Measurements from ENCODE around the gene P2RX7. TPM values are rescaled to one million over a fixed set of nuclear protein-coding genes. Genes with fewer than 3 reads are reported as not detected.

The P2RX7 gene
- polyA plus RNA-seq, 3 donors, result 12.3 to 66.3 (median 20.5) TPM

DNA sequence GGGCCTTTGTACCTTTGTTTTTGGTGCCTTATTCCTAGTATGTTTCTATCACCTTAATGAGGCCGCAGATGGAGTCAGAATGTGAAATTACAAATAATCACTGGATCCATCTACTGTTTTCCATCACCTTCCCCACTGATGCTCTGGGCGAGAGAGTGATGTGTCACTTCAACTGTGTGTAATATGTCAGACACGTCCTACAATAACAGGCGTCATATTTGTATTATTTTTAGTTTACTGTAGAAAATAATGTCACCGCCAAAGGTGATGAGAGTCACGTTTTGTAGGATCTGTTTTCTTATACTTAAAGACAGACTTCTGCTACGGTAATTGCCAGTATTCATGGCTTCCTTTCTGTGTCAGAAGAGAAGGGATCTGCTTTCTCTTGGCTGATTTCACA, 54.8 kb downstream of the P2RX7 start:
- no peak overlapping the region for H3K4me3 Mint-ChIP-seq
- H3K9me3 ChIP-seq (replicated peaks in 1 of 2; ENCODE audit: control insufficient read depth in 1 of 2, insufficient read depth in 1 of 2, low read length in 2 of 2), result no peaks in the 10 kb centered on the region
- H3K36me3 ChIP-seq (replicated peaks in 1 of 2; ENCODE audit: control insufficient read depth in 1 of 2, insufficient read depth in 2 of 2, low read length in 2 of 2), result peaks cover 13 to 38% of the 10 kb centered on the region in 2 donors
- WGBS (ENCODE audit: insufficient coverage), result no CpG with 5 or more reads among the region's 7 CpGs
- H3K27ac Mint-ChIP-seq, result no peak overlapping the region
- no peak overlapping the region for H2AFZ ChIP-seq (ENCODE audit: insufficient read depth, low read depth, low read length, poor library complexity, severe bottlenecking)
- DNase-seq, result no peak
- no peak overlapping the region for H3K27ac ChIP-seq (ENCODE audit: low read depth in 1 of 2, low read length in 2 of 2)
- no peak overlapping the region for H3K9ac ChIP-seq (ENCODE audit: insufficient read depth, low read length, poor library complexity, severe bottlenecking)
- peaks cover 41 to 44% of the 10 kb centered on the region in 2 donors for H3K4me1 ChIP-seq (ENCODE audit: control insufficient read depth in 1 of 2, insufficient read depth in 2 of 2, low read length in 2 of 2)
- peaks cover 28 to 40% of the 10 kb centered on the region in 2 donors for H3K36me3 Mint-ChIP-seq
- TF ChIP-seq, protein P1, sequence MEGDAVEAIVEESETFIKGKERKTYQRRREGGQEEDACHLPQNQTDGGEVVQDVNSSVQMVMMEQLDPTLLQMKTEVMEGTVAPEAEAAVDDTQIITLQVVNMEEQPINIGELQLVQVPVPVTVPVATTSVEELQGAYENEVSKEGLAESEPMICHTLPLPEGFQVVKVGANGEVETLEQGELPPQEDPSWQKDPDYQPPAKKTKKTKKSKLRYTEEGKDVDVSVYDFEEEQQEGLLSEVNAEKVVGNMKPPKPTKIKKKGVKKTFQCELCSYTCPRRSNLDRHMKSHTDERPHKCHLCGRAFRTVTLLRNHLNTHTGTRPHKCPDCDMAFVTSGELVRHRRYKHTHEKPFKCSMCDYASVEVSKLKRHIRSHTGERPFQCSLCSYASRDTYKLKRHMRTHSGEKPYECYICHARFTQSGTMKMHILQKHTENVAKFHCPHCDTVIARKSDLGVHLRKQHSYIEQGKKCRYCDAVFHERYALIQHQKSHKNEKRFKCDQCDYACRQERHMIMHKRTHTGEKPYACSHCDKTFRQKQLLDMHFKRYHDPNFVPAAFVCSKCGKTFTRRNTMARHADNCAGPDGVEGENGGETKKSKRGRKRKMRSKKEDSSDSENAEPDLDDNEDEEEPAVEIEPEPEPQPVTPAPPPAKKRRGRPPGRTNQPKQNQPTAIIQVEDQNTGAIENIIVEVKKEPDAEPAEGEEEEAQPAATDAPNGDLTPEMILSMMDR (IDR thresholded peaks at IDR 0.05), result no peak
- H4K20me1 ChIP-seq (ENCODE audit: insufficient read depth, low read length), result no peaks in the 10 kb centered on the region
- peaks cover 0 to 5% (median 0%) of the 10 kb centered on the region in 3 donors for H3K27me3 Mint-ChIP-seq (ENCODE audit: low read depth in 3 of 3)
- H3K9me3 Mint-ChIP-seq, result no peaks in the 10 kb centered on the region
- no peaks in the 10 kb centered on the region for H3K27me3 ChIP-seq (ENCODE audit: control insufficient read depth in 2 of 2, insufficient read depth in 2 of 2, low read length in 2 of 2)
- H3K4me1 Mint-ChIP-seq, result peaks cover 48% of the 10 kb centered on the region
- intact Hi-C loops (cut with micrococcal nuclease), result no loop called here
- no peak overlapping the region for H3K4me2 ChIP-seq (replicated peaks; ENCODE audit: extremely low read depth, low read length, poor library complexity, severe bottlenecking)
- H3K4me3 ChIP-seq (replicated peaks in 1 of 3; ENCODE audit: low read depth in 2 of 3, low read length in 3 of 3), result no peak overlapping the region
- H3K79me2 ChIP-seq (ENCODE audit: insufficient read depth, low read length), result peaks cover 4% of the 10 kb centered on the region

DNA sequence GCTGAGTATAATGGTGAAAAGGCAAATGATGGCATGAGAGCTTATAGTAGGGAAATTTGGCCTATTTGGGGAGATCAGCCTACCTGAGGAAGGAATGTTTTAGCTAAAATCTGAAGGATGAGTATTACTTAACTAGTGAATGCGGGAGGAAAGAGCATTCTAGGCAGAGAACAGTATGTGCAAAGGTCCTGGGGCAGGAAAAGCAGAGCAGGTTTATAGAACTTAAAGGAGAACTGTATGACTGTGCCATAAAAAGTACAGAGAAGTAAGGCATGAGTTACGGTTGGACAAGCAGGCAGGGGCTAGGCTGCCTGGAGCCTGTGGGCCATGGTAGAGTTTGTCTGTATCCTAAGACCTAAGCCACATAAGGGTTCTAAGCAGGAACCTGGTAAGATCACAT, 55.6 kb downstream of the P2RX7 start:
- H3K9me3 ChIP-seq (replicated peaks in 1 of 2; ENCODE audit: control insufficient read depth in 1 of 2, insufficient read depth in 1 of 2, low read length in 2 of 2), result no peaks in the 10 kb centered on the region
- peaks cover 13 to 35% of the 10 kb centered on the region in 2 donors for H3K36me3 ChIP-seq (replicated peaks in 1 of 2; ENCODE audit: control insufficient read depth in 1 of 2, insufficient read depth in 2 of 2, low read length in 2 of 2)
- peak overlapping the region in 4 of 7 donors; percentile 0 to 68 (median 51) for H3K27ac Mint-ChIP-seq
- H4K20me1 ChIP-seq (ENCODE audit: insufficient read depth, low read length), result no peaks in the 10 kb centered on the region
- no peak overlapping the region for H2AFZ ChIP-seq (ENCODE audit: insufficient read depth, low read depth, low read length, poor library complexity, severe bottlenecking)
- peaks cover 0 to 6% (median 0%) of the 10 kb centered on the region in 3 donors for H3K27me3 Mint-ChIP-seq (ENCODE audit: low read depth in 3 of 3)
- H3K4me1 ChIP-seq (ENCODE audit: control insufficient read depth in 1 of 2, insufficient read depth in 2 of 2, low read length in 2 of 2), result peaks cover 41 to 44% of the 10 kb centered on the region in 2 donors
- H3K4me2 ChIP-seq (replicated peaks; ENCODE audit: extremely low read depth, low read length, poor library complexity, severe bottlenecking), result no peak overlapping the region
- DNase-seq, result no peak
- intact Hi-C loops (cut with micrococcal nuclease), result no loop called here
- H3K9ac ChIP-seq (ENCODE audit: insufficient read depth, low read length, poor library complexity, severe bottlenecking), result no peak overlapping the region
- TF ChIP-seq, protein P1 (IDR thresholded peaks at IDR 0.05), result no peak
- peaks cover 28 to 39% of the 10 kb centered on the region in 2 donors for H3K36me3 Mint-ChIP-seq
- 96% methylated on average over 2 of the region's 2 CpGs for WGBS (ENCODE audit: insufficient coverage)
- H3K4me3 ChIP-seq (replicated peaks in 1 of 3; ENCODE audit: low read depth in 2 of 3, low read length in 3 of 3), result no peak overlapping the region
- H3K4me1 Mint-ChIP-seq, result peaks cover 48% of the 10 kb centered on the region
- H3K79me2 ChIP-seq (ENCODE audit: insufficient read depth, low read length), result peaks cover 4% of the 10 kb centered on the region
- H3K27me3 ChIP-seq (ENCODE audit: control insufficient read depth in 2 of 2, insufficient read depth in 2 of 2, low read length in 2 of 2), result no peaks in the 10 kb centered on the region
- no peaks in the 10 kb centered on the region for H3K9me3 Mint-ChIP-seq
- H3K27ac ChIP-seq (ENCODE audit: low read depth in 1 of 2, low read length in 2 of 2), result no peak overlapping the region
- no peak overlapping the region for H3K4me3 Mint-ChIP-seq
